Measurements from ENCODE around the gene SAT2.
"Not testable (repeated sequence)": the region's sequence is repeated elsewhere in the genome, so short reads cannot be mapped to it uniquely, and the experiment has no call there.

SAT2 gene

GRCh38 chr17:7612294-7612640 lies 15.4 kb downstream of the SAT2 start:
- Histone ChIP-seq H3K9me3 (ENCODE audit: insufficient read depth, low read length) (no peaks in the 10 kb centered on the region), H4K20me1 (ENCODE audit: insufficient read depth, low read length) (peaks cover 6% of the 10 kb centered on the region; the same call in 1 of the 2 replicates), H3K9ac (ENCODE audit: low read length) (no peak overlapping the region), H3K27me3 (ENCODE audit: low read depth, low read length) (no peaks in the 10 kb centered on the region), H3K4me3 (ENCODE audit: low read length) (no peak overlapping the region), H3K4me2 (ENCODE audit: low read length) (no peak overlapping the region), H3K4me1 (ENCODE audit: low read length) (peaks cover 11% of the 10 kb centered on the region), H3K27ac (ENCODE audit: low read length) (no peak overlapping the region), H2AFZ (ENCODE audit: low read depth, low read length) (no peak overlapping the region), H3K79me2 (ENCODE audit: low read length) (peaks cover 35% of the 10 kb centered on the region), H3K36me3 (replicated peaks; ENCODE audit: low read depth, low read length) (no peaks in the 10 kb centered on the region)
- TF ChIP-seq EZH2phosphoT487 (IDR thresholded peaks at IDR 0.05; ENCODE audit: low read depth) (no peak), CTCF (IDR thresholded peaks at IDR 0.05; ENCODE audit: low read depth, low read length) (no peak)

GRCh38 chr17:7611635-7612293 lies 15.9 kb downstream of the SAT2 start:
- no peak overlapping the region for H3K4me3 ChIP-seq (ENCODE audit: low read length)
- TF ChIP-seq CTCF (IDR thresholded peaks at IDR 0.05; ENCODE audit: low read depth, low read length), result no peak
- TF ChIP-seq EZH2phosphoT487 (IDR thresholded peaks at IDR 0.05; ENCODE audit: low read depth), result no peak
- H3K4me2 ChIP-seq (ENCODE audit: low read length), result no peak overlapping the region
- H3K4me1 ChIP-seq (ENCODE audit: low read length), result peaks cover 11% of the 10 kb centered on the region
- no peaks in the 10 kb centered on the region for H3K9me3 ChIP-seq (ENCODE audit: insufficient read depth, low read length)
- peaks cover 6% of the 10 kb centered on the region; the same call in 1 of the 2 replicates for H4K20me1 ChIP-seq (ENCODE audit: insufficient read depth, low read length)
- H2AFZ ChIP-seq (ENCODE audit: low read depth, low read length), result no peak overlapping the region
- H3K9ac ChIP-seq (ENCODE audit: low read length), result no peak overlapping the region
- no peaks in the 10 kb centered on the region for H3K36me3 ChIP-seq (replicated peaks; ENCODE audit: low read depth, low read length)
- no peak overlapping the region for H3K27ac ChIP-seq (ENCODE audit: low read length)
- H3K79me2 ChIP-seq (ENCODE audit: low read length), result peaks cover 35% of the 10 kb centered on the region
- H3K27me3 ChIP-seq (ENCODE audit: low read depth, low read length), result no peaks in the 10 kb centered on the region

GRCh38 chr17:7610641-7611040 lies 17.0 kb downstream of the SAT2 start:
- Histone ChIP-seq H3K27me3 (ENCODE audit: low read depth, low read length) (no peaks in the 10 kb centered on the region), H3K9me3 (ENCODE audit: insufficient read depth, low read length) (no peaks in the 10 kb centered on the region), H3K4me2 (ENCODE audit: low read length) (no peak overlapping the region), H3K27ac (ENCODE audit: low read length) (no peak overlapping the region), H2AFZ (ENCODE audit: low read depth, low read length) (no peak overlapping the region), H3K36me3 (replicated peaks; ENCODE audit: low read depth, low read length) (peaks cover 6% of the 10 kb centered on the region), H4K20me1 (ENCODE audit: insufficient read depth, low read length) (peaks cover 6% of the 10 kb centered on the region; the same call in 1 of the 2 replicates), H3K9ac (ENCODE audit: low read length) (no peak overlapping the region), H3K79me2 (ENCODE audit: low read length) (peaks cover 35% of the 10 kb centered on the region), H3K4me3 (ENCODE audit: low read length) (no peak overlapping the region), H3K4me1 (ENCODE audit: low read length) (peaks cover 11% of the 10 kb centered on the region)
- TF ChIP-seq EZH2phosphoT487 (IDR thresholded peaks at IDR 0.05; ENCODE audit: low read depth) (no peak), CTCF (IDR thresholded peaks at IDR 0.05; ENCODE audit: low read depth, low read length) (no peak)

GRCh38 chr17:7606280-7606679 lies 21.3 kb downstream of the SAT2 start:
- no peaks in the 10 kb centered on the region for H3K27me3 ChIP-seq (ENCODE audit: low read depth, low read length)
- TF ChIP-seq CTCF (IDR thresholded peaks at IDR 0.05; ENCODE audit: low read depth, low read length) (no peak), EZH2phosphoT487 (IDR thresholded peaks at IDR 0.05; ENCODE audit: low read depth) (no peak)
- H3K9me3 ChIP-seq (ENCODE audit: insufficient read depth, low read length), result no peaks in the 10 kb centered on the region
- no peak overlapping the region for H3K4me3 ChIP-seq (ENCODE audit: low read length)
- H3K27ac ChIP-seq (ENCODE audit: low read length), result no peak overlapping the region
- H3K36me3 ChIP-seq (replicated peaks; ENCODE audit: low read depth, low read length), result peaks cover 11% of the 10 kb centered on the region
- H2AFZ ChIP-seq (ENCODE audit: low read depth, low read length), result no peak overlapping the region
- H4K20me1 ChIP-seq (ENCODE audit: insufficient read depth, low read length), result no peaks in the 10 kb centered on the region
- no peaks in the 10 kb centered on the region for H3K4me1 ChIP-seq (ENCODE audit: low read length)
- H3K4me2 ChIP-seq (ENCODE audit: low read length), result no peak overlapping the region
- no peak overlapping the region for H3K9ac ChIP-seq (ENCODE audit: low read length)
- 0 out of 2 replicates have a peak, but pooled peaks cover 8% of the 10 kb centered on the region for H3K79me2 ChIP-seq (ENCODE audit: low read length)

- H3K4me1 ChIP-seq (ENCODE audit: low read length); H3K79me2 ChIP-seq (ENCODE audit: low read length); H3K4me2 ChIP-seq (ENCODE audit: low read length); H2AFZ ChIP-seq (ENCODE audit: low read depth, low read length); H3K36me3 ChIP-seq (replicated peaks; ENCODE audit: low read depth, low read length); H3K27ac ChIP-seq (ENCODE audit: low read length); H3K9me3 ChIP-seq (ENCODE audit: insufficient read depth, low read length); H4K20me1 ChIP-seq (ENCODE audit: insufficient read depth, low read length); H3K9ac ChIP-seq (ENCODE audit: low read length); H3K27me3 ChIP-seq (ENCODE audit: low read depth, low read length); H3K4me3 ChIP-seq (ENCODE audit: low read length): not testable (repeated sequence)
Observed at GRCh38 chr17:7597561-7597960, 30.1 kb downstream of the SAT2 start.

All from OCI-LY3 (cell line).